Measurements from ENCODE around the gene SRSF2.
"Not testable (repeated sequence)": the region's sequence is repeated elsewhere in the genome, so short reads cannot be mapped to it uniquely, and the experiment has no call there.

Gene SRSF2

GRCh38 chr17:76706817-76707216 is 30.3 kb downstream of the SRSF2 start:
- no peak overlapping the region for H3K4me3 ChIP-seq (ENCODE audit: low read length)
- TF ChIP-seq ZNF274 (IDR thresholded peaks at IDR 0.05; ENCODE audit: low read depth, low read length), result no peak

DNA sequence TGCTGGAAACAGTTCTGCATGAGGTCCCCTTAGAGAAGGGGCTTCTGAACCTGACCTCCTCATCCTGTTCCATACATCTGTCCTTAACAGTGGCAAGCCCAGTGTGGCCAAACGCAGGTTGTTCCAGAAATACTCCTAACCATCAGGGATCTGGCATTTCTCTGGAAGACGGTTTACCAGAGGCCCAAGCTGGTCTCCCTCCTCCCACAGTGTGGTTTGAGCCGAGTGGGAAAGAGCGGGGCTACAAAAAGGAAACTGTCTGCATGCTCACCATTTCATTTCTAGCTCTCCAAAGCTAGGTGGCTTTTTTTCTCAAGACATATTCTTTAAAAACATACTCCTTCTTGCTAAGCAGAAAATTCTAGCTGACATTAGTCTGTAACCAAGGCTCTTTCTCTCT is 32.3 kb downstream of the SRSF2 start:
- TF ChIP-seq ZNF274 (IDR thresholded peaks at IDR 0.05; ENCODE audit: low read depth, low read length), result no peak
- H3K4me3 ChIP-seq (ENCODE audit: low read length), result no peak overlapping the region

DNA sequence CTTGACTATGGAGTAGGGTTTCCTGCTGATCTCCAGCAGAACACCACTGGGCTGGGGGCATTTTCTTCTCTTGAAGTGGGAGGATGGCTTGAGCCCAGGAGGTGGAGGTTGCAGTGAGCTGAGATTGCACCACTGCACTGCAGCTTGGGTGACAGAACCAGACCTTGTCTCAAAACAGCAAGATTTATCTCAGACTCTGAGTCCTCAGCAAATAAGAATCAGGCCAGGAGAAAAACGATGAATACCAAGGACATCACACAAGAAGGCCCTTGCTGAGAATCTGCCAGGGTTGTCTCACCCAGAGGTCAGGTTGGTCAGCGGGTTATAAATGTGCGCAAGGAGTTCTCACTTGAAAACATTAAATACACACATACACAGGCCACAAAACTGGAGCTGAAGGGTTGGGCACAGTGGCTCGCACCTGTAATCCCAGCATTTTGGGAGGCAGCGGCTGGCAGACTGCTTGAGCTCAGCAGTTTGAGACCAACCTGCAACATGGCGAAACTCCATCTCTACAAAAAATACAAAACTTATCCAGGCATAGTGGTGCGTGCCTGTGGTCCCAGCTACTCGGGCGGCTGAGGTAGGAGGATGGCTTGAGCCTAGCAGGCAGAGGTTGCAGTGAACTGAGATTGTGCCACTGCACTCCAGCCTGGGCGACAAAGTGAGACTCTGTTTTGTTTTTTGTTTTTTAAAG is 34.0 kb downstream of the SRSF2 start:
- no peak for TF ChIP-seq ZNF274 (IDR thresholded peaks at IDR 0.05; ENCODE audit: low read depth, low read length)
- no peak overlapping the region for H3K4me3 ChIP-seq (ENCODE audit: low read length)

DNA sequence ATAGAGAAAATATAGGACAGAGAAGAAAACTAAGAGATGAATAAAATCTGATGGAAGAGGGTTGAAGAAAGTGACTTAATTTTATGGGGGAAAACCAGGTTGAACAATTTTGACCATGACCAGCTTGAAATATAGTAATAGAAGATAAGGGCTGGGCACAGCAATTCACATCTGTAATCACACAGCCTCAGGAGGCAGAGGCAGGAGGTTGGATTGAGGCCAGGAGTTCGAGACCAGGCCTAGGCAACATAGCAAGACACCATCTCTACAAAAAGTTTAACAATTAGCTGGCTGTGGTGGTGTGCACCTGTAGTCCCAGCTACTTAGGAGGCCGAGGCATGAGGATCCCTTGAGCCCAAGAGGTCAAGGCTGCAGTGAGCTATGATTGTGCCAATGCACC is 35.1 kb downstream of the SRSF2 start:
- no peak for TF ChIP-seq ZNF274 (IDR thresholded peaks at IDR 0.05; ENCODE audit: low read depth, low read length)
- no peak overlapping the region for H3K4me3 ChIP-seq (ENCODE audit: low read length)

DNA sequence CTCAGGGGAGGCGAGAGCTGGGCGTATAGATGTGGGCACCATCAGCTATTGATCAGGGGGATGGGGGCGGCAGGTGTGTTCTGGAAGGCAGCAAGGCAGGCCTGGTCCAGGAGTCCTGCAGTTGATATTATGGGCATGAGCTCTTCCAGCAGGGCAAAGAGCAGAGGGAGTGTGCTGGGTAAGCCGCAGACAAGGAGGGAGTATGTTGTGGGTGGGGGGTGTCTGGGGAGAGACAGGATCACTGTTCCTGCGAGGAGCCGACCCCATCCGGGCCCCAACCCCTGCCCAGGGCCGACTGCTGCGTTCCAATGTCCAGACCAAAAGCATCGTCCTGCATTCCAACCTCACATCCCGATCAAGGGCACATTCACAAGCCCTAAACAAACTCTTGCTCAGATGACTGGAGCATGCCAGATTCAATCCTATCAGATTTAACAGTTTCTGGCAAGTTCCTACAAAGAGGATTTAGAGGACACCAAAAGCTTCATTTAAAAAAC is 35.6 kb downstream of the SRSF2 start:
- no peak overlapping the region for H3K4me3 ChIP-seq (ENCODE audit: low read length)

GRCh38 chr17:76700617-76701470 is 36.3 kb downstream of the SRSF2 start:
- TF ChIP-seq ZNF274 (IDR thresholded peaks at IDR 0.05; ENCODE audit: low read depth, low read length), result no peak
- H3K4me3 ChIP-seq (ENCODE audit: low read length), result no peak overlapping the region

More for the DNA sequence above, 35.6 kb downstream of the SRSF2 start:
- TF ChIP-seq ZNF274 (IDR thresholded peaks at IDR 0.05; ENCODE audit: low read depth, low read length), result no peak

DNA sequence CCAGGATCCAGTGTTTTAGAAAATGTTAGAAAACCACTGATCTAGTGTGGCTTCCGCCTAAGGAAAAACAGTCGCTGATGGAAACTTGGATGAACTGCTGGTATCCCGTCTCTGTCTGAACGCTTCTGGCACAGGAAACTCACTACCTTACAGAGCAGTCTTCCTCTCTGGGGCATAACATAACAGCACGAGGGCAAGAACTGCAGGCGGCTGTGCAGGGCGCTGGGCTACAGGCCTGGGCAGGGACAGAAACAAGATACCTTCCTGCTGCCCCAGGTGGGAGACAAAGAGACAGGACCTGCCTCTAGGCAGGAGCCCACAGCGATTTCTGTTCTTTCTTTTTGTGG is 36.9 kb downstream of the SRSF2 start:
- H3K4me3 ChIP-seq (ENCODE audit: low read length), result no peak overlapping the region
- no peak for TF ChIP-seq ZNF274 (IDR thresholded peaks at IDR 0.05; ENCODE audit: low read depth, low read length)

GRCh38 chr17:76698466-76698977 is 38.6 kb downstream of the SRSF2 start:
- not testable (repeated sequence) for H3K4me3 ChIP-seq (ENCODE audit: low read length)

DNA sequence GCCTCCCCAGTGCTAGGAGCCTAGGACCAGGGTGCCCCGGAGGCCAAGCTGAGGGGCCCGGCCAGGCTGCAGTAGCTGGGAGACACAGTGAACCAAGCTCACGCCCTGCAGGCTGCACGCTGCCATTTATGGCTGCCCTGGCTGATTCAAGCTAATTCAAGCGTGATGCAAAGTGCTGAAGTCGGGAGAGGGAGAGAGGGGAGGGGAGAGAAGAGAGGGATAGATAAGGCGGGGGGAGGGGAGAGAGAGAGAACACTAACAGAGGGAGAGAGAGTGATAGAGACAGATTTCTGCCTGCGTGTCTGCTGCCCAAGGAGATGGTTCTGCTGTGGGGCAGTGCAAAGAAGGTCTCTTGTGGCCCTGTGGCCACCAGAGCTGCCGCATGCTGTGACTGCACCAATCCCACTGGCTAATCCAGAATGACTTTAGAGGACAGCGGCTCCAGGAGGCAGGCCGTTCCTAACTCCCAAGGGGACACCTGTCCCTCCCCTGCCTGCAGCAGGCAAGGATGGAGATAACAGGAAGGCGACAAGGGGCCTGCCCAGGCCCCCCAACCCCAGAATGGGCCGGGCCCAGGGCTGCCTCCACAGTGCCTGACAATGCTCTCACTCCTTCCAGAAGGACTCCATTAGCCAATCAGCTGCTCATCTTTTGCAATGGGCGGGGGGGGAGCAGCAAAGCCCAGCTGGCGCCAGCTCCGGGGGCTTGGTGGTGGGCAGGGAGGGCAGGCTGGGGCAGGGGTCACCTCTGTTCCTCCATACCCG is 39.2 kb downstream of the SRSF2 start:
- TF ChIP-seq ZNF274 (IDR thresholded peaks at IDR 0.05; ENCODE audit: low read depth, low read length), result no peak

DNA sequence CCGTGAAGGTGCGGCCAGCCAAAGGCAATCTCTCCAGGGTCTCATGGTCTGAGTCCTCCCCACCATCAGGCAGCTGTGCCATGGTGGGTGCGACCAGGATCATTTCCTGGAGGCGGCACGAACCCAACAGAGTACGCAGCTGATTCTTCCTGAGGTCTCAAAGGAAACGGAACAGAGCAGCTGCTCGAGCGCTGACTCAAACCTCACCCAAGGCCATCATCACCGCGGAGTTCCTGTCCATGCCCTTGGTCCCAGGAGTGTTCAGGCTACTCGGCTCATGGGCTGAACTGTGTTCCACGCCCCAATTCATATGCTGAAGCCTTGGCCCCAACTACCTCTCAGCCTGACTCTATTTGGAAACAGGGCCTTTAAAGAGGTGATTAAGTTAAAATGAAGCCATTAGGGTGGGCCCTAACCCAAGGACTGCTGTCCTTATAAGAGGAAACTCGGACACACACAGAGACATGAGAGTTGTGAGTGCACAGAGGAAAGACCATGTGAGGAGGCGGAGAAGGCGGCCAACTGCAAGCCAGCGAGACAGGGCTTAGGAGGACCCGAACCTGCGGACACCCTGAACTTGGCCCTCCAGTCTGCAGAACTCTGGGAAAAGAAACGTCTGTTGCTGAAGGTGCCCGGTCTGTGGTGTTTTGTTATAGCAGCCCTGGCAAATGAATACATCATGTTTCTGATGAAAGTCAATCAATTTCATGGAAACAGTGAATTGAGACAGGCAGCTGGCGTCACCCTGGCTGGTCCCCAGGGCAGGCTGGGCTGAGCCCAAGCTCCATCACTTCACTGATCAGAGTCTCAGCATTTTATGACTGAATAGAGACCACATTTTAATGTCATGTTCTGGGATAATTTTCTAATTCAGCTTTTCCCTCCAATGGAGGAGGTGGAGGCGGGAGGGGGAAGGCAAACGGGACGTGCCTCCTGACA is 40.1 kb downstream of the SRSF2 start:
- no peak for TF ChIP-seq ZNF274 (IDR thresholded peaks at IDR 0.05; ENCODE audit: low read depth, low read length)
- no peak overlapping the region for H3K4me3 ChIP-seq (ENCODE audit: low read length)

More for the DNA sequence above, 39.2 kb downstream of the SRSF2 start:
- H3K4me3 ChIP-seq (ENCODE audit: low read length), result no peak overlapping the region

DNA sequence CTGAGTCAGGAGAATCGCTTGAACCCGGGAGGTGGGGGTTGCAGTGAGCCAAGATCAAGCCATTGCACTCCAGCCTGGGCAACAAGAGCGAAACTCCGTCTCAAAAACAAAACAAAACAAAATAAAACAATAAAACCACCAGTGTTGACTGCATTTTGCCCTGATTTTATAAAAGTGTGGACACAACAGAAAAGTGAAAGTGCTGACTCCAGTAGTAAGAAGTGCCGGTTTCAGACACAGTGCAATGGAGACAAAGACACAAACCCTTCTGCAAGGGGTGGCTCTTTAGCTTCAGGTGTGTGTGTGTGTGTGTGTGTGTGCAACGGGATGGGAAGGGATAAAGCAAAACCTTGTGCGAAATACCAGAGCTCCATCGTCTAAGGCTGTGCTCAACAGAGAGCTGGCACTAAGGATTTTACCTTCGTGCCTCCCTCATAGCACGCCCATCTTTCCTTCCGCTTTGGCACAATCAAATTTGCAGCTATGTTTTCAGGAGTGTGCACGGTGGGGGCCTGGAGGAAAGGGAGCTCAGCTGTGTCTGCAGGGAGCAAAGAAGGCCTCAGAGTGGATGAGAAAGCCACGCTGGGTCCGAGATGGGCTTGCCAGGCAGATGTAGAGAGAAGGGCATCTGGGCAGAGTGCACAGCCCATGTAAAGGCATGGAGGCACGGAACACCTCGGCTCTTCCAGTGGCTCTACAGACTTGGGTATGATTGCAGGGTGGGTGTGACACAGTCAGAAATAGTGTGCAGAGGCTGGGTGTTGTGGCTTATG is 41.9 kb downstream of the SRSF2 start:
- H3K4me3 ChIP-seq (ENCODE audit: low read length), result no peak overlapping the region
- no peak for TF ChIP-seq ZNF274 (IDR thresholded peaks at IDR 0.05; ENCODE audit: low read depth, low read length)

DNA sequence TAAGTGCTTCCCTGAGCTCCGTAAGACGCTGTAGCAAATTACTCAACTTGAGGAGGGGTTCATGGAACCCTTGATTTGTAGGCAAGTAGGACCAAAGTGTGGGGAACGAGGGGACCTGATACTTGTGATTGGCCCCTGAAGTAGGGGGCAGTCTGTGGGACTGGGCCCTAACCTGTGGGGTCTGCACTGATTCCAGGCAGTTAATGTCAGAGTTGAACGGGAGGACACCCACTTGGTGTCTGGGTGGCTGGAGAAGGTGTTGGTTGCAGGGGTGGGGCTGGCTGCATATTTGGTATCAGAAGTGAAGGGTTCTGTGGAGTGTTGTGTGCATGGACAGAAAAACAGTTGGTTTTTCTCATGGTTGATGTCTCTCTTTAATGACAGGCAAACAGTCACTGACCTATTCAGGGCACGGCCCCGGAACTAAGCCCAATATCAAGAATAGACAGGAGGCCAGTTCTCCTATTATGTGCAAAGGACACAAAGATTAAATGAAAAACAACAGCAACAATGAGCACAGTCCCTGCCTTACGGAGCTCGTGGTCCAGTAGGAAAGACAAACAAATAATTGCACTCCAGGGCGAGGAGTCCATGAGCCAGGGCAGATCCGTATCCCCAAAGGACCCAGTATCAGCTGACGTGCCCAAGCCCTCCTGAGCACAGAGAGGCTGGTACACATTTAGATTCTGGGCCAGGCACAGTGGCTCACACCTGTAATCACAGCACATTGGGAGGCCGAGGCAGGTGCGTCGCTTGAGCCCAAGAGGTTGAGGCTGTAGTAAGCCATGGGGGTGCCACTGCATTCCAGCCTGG is 45.5 kb downstream of the SRSF2 start:
- H3K4me3 ChIP-seq (ENCODE audit: low read length), result no peak overlapping the region
- TF ChIP-seq ZNF274 (IDR thresholded peaks at IDR 0.05; ENCODE audit: low read depth, low read length), result no peak
